ENCODE data around the gene NDRG2.

NDRG2 gene

DNA sequence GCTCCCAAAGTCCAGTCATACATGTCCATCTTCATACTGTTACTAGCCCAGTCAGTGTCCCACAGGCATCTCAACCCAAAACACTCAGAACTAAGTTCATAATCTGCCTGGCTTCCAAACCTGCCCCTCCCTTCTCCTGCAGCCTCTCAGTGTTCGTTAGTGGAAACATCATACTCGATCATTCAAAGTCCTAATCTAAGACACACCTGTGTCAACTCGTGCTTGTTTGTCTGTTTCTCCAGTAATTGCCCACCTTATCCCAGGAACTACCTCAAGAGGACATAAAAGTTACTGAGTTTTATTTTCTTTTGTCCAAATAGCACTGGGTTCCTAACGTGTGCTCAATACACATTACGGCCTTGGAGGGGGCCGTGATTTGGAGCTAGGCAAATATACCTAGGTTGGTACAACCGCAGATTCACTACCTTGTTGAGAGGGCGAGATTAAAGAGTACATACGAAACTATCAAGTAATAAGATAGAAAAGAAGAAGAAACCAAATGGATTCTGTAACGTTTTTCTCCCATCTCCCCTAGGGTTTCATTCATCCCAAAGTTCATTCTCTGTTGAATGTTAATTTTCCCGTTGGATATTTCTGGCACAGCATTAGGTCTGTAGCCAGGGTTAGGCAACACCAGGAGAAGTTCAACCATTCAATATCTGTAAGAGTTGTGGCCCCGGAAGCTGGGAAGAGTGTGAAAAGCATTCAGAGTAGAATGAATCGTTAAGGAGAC lies 35.9 kb upstream of the NDRG2 start:
- TF ChIP-seq, protein P1, sequence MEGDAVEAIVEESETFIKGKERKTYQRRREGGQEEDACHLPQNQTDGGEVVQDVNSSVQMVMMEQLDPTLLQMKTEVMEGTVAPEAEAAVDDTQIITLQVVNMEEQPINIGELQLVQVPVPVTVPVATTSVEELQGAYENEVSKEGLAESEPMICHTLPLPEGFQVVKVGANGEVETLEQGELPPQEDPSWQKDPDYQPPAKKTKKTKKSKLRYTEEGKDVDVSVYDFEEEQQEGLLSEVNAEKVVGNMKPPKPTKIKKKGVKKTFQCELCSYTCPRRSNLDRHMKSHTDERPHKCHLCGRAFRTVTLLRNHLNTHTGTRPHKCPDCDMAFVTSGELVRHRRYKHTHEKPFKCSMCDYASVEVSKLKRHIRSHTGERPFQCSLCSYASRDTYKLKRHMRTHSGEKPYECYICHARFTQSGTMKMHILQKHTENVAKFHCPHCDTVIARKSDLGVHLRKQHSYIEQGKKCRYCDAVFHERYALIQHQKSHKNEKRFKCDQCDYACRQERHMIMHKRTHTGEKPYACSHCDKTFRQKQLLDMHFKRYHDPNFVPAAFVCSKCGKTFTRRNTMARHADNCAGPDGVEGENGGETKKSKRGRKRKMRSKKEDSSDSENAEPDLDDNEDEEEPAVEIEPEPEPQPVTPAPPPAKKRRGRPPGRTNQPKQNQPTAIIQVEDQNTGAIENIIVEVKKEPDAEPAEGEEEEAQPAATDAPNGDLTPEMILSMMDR (IDR thresholded peaks at IDR 0.05; ENCODE audit: low read depth, low read length), result no peak
- no peak overlapping the region for H3K4me3 ChIP-seq (ENCODE audit: low read depth, low read length)

DNA sequence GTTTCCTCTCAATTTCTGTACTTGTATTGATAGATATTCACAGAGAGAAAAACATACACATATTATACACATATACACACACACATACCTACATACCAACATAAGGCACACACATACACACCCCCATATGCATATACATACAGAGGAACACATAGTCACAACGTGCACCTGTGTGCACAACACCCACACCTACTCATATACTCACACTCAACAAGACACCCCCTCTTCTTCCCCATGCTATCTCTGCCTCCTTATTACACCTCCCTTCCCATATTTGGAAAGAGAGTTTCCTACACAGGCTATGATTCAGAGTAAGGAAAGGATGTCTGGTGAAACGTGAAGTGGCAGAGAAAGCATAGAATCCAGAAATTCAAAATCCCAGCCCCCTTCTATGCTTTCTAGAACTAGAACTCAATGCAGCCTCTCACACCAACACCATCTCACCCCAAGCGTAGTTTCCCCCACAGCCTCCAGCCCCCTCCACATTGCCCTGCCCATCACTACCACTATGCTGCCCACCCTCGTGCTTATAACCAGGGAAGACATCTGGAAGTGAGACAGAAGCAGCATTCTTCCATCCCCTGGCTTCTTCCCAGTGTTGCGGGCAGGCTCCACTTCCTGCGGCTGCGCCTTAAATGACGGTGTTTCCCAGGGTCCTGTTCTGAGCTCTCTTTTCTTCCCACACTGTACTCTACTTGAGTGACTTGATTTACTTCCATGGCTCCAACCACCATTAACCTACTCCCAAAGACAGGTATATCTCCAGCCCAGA lies 35.2 kb upstream of the NDRG2 start:
- TF ChIP-seq, protein P1 (IDR thresholded peaks at IDR 0.05; ENCODE audit: low read depth, low read length), result no peak
- H3K4me3 ChIP-seq (ENCODE audit: low read depth, low read length), result no peak overlapping the region

DNA sequence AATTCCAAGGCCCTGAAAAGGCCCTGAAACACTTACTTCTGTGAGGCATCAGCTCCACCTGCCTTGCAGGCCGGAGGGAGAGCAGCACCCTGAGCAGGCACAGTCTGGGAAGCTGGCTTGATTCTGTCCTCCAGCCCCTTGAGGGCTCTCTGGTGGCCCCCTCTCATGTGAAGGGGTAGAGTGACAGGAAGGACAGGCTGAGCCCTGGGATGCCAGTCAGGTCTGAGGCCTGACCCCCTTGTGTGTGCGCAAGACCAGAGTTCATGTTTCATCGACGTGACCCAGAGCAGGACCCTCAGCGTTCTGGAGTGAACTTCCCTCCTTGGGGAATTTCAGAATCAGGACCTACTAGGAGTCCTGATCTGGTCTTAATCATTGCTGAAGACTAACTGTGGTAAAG lies 34.0 kb upstream of the NDRG2 start:
- H3K4me3 ChIP-seq (ENCODE audit: low read depth, low read length), result no peak overlapping the region
- TF ChIP-seq, protein P1 (IDR thresholded peaks at IDR 0.05; ENCODE audit: low read depth, low read length), result no peak

DNA sequence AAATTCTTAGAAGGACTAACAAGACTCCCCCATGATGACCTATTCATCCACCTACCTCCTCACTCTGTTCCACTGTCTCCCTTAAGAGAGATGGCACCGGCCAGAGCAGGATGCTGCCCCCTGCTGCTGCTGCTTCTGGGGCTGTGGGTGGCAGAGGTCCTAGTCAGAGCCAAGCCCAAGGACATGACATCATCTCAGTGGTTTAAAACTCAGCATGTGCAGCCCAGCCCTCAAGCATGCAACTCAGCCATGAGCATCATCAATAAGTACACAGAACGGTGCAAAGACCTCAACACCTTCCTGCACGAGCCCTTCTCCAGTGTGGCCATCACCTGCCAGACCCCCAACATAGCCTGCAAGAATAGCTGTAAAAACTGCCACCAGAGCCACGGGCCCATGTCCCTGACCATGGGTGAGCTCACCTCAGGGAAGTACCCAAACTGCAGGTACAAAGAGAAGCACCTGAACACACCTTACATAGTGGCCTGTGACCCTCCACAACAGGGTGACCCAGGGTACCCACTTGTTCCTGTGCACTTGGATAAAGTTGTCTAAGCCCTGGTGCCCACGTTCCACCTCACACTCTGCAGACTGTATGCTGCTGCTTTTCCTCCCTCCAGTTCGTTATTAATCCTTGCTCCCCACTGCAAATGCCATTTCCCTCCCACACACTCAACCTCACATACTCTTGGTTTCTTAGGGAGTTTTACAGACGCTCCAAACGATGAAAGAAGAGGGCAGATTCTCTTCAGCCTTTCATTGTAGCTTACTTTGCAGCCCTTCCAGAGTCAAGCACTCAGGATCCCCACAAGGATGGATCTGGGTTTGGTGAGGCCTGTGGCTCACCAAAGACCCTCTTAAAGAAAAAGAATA lies 33.2 kb upstream of the NDRG2 start, which contains the start of gene RNASE8:
RNASE8 (plus strand) TSS at position 20 of the 873 bp plus-strand sequence; CDS start at position 91, 71 bp downstream.
- H3K4me3 ChIP-seq (ENCODE audit: low read depth, low read length), result no peak within 1 kb of the TSS
- TF ChIP-seq, protein P1 (IDR thresholded peaks at IDR 0.05; ENCODE audit: low read depth, low read length), result peak; percentile 7; the same call in 1 of the 2 replicates

DNA sequence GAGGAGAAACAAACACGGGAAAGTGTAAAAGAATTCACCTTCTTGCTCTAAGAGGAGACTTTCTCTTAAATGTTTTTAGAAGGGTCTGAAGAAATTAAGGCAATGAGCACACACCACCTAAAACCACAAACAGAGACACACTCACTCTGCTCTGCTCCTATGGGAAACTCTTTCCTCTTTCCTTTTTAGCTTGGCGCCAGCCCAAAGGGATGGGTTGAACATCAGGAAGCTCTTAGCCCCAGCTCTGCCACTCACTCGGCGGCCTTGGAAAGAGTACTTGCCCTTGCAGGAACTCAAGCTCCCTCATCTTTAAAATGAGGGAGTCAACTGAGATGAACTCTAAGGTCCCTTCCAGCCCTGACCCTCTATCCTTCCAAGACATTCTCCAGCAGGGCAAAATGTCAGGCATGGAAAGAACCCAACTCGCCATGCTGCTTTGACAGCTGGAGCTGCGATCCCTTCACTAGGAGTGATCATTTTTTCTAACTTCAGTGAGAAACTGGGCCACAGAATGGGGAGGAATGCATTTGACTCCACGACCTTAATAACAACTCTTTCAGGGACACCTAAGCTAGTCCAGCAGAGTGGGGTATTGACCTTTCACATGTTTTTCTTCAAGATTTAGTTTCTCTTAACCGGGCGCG lies 31.8 kb upstream of the NDRG2 start:
- TF ChIP-seq, protein P1 (IDR thresholded peaks at IDR 0.05; ENCODE audit: low read depth, low read length), result no peak

DNA sequence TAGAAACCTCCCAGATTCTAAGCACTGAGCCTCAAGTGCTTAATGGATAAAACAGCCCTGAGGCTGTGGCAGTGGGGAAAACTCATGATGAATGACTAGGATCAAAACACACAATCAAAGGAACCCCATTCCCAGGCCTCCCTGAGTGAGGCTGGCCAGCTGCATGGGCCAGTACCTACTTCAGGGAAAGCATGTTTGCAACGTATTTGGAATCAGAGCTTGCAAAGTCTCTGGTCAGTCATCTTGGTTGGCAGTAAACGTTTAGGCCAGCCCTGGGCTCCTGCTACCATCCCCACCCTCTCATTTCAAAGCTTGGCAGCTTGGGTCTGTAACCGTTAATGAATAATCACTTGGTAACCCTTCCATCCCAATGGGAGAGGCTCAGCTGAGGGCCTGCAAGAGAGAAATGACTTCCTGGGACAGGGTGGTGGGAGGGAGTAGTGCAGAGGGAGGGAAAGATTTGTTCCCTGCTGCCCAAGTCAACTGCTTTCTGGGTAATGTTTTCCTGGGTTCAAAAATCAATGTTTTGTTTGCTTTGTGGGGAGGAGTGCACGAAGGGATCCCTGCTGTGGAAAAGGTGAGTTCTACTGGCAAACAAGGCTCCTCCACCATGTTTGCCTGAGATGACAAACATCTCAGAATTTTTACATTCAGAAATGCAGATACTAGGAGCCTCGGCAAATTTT lies 30.7 kb upstream of the NDRG2 start:
- TF ChIP-seq, protein P1 (IDR thresholded peaks at IDR 0.05; ENCODE audit: low read depth, low read length), result no peak
- H3K4me3 ChIP-seq (ENCODE audit: low read depth, low read length), result no peak overlapping the region

More for the DNA sequence above, 31.8 kb upstream of the NDRG2 start:
- no peak overlapping the region for H3K4me3 ChIP-seq (ENCODE audit: low read depth, low read length)
